Stomach (tissue), 9 donors: Measurements from ENCODE around the gene PTPRM. TPM values are rescaled to one million over a fixed set of nuclear protein-coding genes. Genes with fewer than 3 reads are reported as not detected.
A peak's percentile ranks its signal among the peaks of the same experiment; 100 is the strongest.

ENCODE experiments used
- DNase-seq, 2 donors: peaks; one replicate each; pipeline versions ENCODE4 v3.0.0 to v3.0.0-alpha.2; 2013 to 2019
- H3K27ac ChIP-seq, 5 donors: fragments of 200-600 bp in 4 of 5; sonication (generic) in 4 of 5; one replicate each; pipeline ENCODE4 v1.5.1; 2013 to 2019; ENCODE audit warnings: mild to moderate bottlenecking in 1 of 5, moderate library complexity in 1 of 5
- H3K27me3 ChIP-seq, 3 donors: fragments of 200-600 bp; sonication (generic); one replicate each; pipeline ENCODE4 v1.5.1; 2017 to 2019; ENCODE audit warnings: mixed run types in 1 of 3
- H3K36me3 ChIP-seq, 4 donors: fragments of 200-600 bp; sonication (generic); 1 replicate in 3 of 4; 2 replicates in 1 of 4; pipeline ENCODE4 v1.5.1; 2016 to 2019
- H3K4me1 ChIP-seq, 4 donors: fragments of 200-600 bp; sonication (generic); one replicate each; pipeline ENCODE4 v1.5.1; 2016 to 2019
- H3K4me3 ChIP-seq, 4 donors: fragments of 200-600 bp; sonication (generic) in 3 of 4; one replicate each; pipeline ENCODE4 v1.5.1; 2016 to 2019; ENCODE audit warnings: mild to moderate bottlenecking in 1 of 4
- H3K9me3 ChIP-seq, 4 donors: fragments of 200-600 bp; sonication (generic); one replicate each; pipeline ENCODE4 v1.5.1; 2016 to 2019
- CTCF ChIP-seq, 7 experiments: fragments of 450-650 bp in 4 of 7; fragments of 200-600 bp in 3 of 7; sonication (generic) in 3 of 7; IDR thresholded peaks; one replicate each; pipeline ENCODE4 v1.5.1; 2016 to 2019; ENCODE audit warnings: antibody characterized with exemption in 7 of 7, control low read depth in 2 of 7, mild to moderate bottlenecking in 1 of 7
- EP300 ChIP-seq: sonication (generic); formaldehyde crosslinking; IDR thresholded peaks from one replicate; pipeline ENCODE4 v1.6.1; 2017; ENCODE audit warnings: antibody characterized with exemption
- POLR2A ChIP-seq, 4 donors: fragments of 450-650 bp; IDR thresholded peaks; one replicate each; pipeline ENCODE4 v1.6.1; 2016; ENCODE audit warnings: antibody characterized with exemption in 4 of 4, control low read depth in 2 of 4, mild to moderate bottlenecking in 1 of 4, moderate library complexity in 1 of 4
- POLR2AphosphoS5 ChIP-seq, 3 donors: sonication (generic); formaldehyde crosslinking; IDR thresholded peaks; one replicate each; pipeline ENCODE4 v1.6.1; 2016; ENCODE audit warnings: antibody characterized with exemption in 3 of 3
- WGBS, 5 donors: extraction: QIAGEN DNeasy Blood & Tissue Kit in 3 of 5; methylation state at CpG; one replicate each; pipeline versions ENCODE4 v1.1.5 to v1.1.7; 2013 to 2018; 5-methylcytosine and 5-hydroxymethylcytosine counted together
- intact Hi-C: fragments of 100-400 bp; cut with DNase I; formaldehyde crosslinking; loops from one replicate; pipeline ENCODE4 v1.15.1; 2023; ENCODE audit warnings: low total_unique reads
- polyA plus RNA-seq, 3 donors: library from polyadenylated mRNA; stranded (reverse); fragments of 200-250 nt; gene quantifications; one replicate each; pipeline ENCODE4 v1.2.3, GENCODE V29; 2013
- total RNA-seq, 5 donors: library from RNA; depleted of rRNA; stranded (reverse); fragments of >200 nt; gene quantifications; one replicate each; pipeline versions ENCODE4 v1.1.0 to v1.2.3, GENCODE V29; 2014 to 2016
- donor health status: healthy with polysubstance abuse.
- donor health status: Bipolar disorder and iron deficiency.
- donor health status: healthy.

Gene PTPRM
- total and polyA plus RNA-seq, 8 donors: 7.5 to 246 (median 58.2) TPM

GRCh38 chr18:8177330-8178016 lies 610.4 kb downstream of the PTPRM start:
- 25 to 34% (median 28%) methylated on average over 3 of the region's 3 CpGs for WGBS, 5 donors
- Histone ChIP-seq H3K4me3 (no peak overlapping the region), H3K36me3 (no peaks in the 10 kb centered on the region), H3K9me3 (no peaks in the 10 kb centered on the region), H3K27me3 (no peaks in the 10 kb centered on the region), H3K27ac (peak overlapping the region in 1 of 5 donors; percentile 36), H3K4me1 (peaks cover 0 to 40% (median 18%) of the 10 kb centered on the region in 4 donors)
- TF ChIP-seq EP300 (no peak), POLR2A (IDR thresholded peaks at IDR 0.05) (no peak), CTCF (IDR thresholded peaks at IDR 0.05) (no peak), POLR2AphosphoS5 (IDR thresholded peaks at IDR 0.05) (no peak)
- DNase-seq: peak; percentile 28 to 79
- intact Hi-C loops: no loop called here

- H3K4me3 ChIP-seq: no peak overlapping the region
- intact Hi-C loops: no loop called here
- 83 to 96% (median 89%) methylated on average over 2 of the region's 2 CpGs for WGBS, 5 donors
These were observed 619.3 kb downstream of the PTPRM start for GRCh38 chr18:8186413-8186812.

GRCh38 chr18:8188184-8188583 lies 621.1 kb downstream of the PTPRM start:
- Histone ChIP-seq H3K4me1 (peaks cover 0 to 12% (median 0%) of the 10 kb centered on the region in 4 donors), H3K36me3 (no peaks in the 10 kb centered on the region), H3K27me3 (no peaks in the 10 kb centered on the region), H3K27ac (no peak overlapping the region), H3K9me3 (no peaks in the 10 kb centered on the region), H3K4me3 (no peak overlapping the region)
- peak in 1 of 2 donors; percentile 34 for DNase-seq
- 79 to 92% (median 91%) methylated on average over 7 of the region's 7 CpGs for WGBS, 5 donors
- intact Hi-C loops: no loop called here
- peak in 1 of 3 donors; percentile 6 for TF ChIP-seq POLR2AphosphoS5 (IDR thresholded peaks at IDR 0.05)
- TF ChIP-seq POLR2A (IDR thresholded peaks at IDR 0.05): no peak

More at GRCh38 chr18:8186413-8186812, 619.3 kb downstream of the PTPRM start:
- no peaks in the 10 kb centered on the region for H3K27me3 ChIP-seq
- peaks cover 0 to 12% (median 0%) of the 10 kb centered on the region in 4 donors for H3K4me1 ChIP-seq
- H3K9me3 ChIP-seq: no peaks in the 10 kb centered on the region
- H3K27ac ChIP-seq: no peak overlapping the region
- DNase-seq: peak in 1 of 2 donors; percentile 16
- TF ChIP-seq POLR2AphosphoS5 (IDR thresholded peaks at IDR 0.05) (no peak), POLR2A (IDR thresholded peaks at IDR 0.05) (no peak), EP300 (no peak), CTCF (IDR thresholded peaks at IDR 0.05) (no peak)
- H3K36me3 ChIP-seq: no peaks in the 10 kb centered on the region

- no peaks in the 10 kb centered on the region for H3K36me3 ChIP-seq
- intact Hi-C loops: no loop called here
- no peak overlapping the region for H3K4me3 ChIP-seq
- H3K9me3 ChIP-seq: no peaks in the 10 kb centered on the region
- 82 to 97% (median 92%) methylated on average over 3 of the region's 3 CpGs for WGBS, 5 donors
- H3K27me3 ChIP-seq: no peaks in the 10 kb centered on the region
- TF ChIP-seq POLR2A (IDR thresholded peaks at IDR 0.05): no peak
- TF ChIP-seq EP300: no peak
- TF ChIP-seq POLR2AphosphoS5 (IDR thresholded peaks at IDR 0.05): no peak
- no peak for TF ChIP-seq CTCF (IDR thresholded peaks at IDR 0.05)
- no peak for DNase-seq
- no peak overlapping the region for H3K27ac ChIP-seq
- peaks cover 0 to 12% (median 0%) of the 10 kb centered on the region in 4 donors for H3K4me1 ChIP-seq
These were observed 623.9 kb downstream of the PTPRM start for GRCh38 chr18:8190980-8191379.

DNA sequence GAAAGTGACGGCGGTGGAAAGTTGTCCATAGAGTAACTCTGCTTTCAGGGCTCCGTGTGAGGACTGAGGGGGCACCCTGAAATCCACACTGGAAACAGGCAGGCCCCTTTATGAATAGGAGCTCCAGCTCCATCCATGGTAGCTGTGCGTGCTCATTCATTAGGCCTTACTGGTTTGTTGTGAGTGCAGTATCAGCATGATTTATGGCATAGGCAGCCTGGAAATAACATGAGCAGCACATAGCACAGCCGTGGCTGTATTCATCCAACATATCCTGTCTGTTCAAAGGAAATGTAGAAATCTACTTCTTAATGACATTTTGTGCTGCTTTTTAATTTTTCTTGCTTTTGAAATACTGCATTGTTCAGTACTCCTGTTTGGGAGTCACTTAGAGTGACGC lies 627.3 kb downstream of the PTPRM start:
- Histone ChIP-seq H3K4me1 (no peaks in the 10 kb centered on the region), H3K9me3 (no peaks in the 10 kb centered on the region), H3K4me3 (no peak overlapping the region), H3K36me3 (no peaks in the 10 kb centered on the region), H3K27ac (no peak overlapping the region), H3K27me3 (no peaks in the 10 kb centered on the region)
- WGBS, 5 donors: 87 to 95% (median 91%) methylated on average over 6 of the region's 6 CpGs
- DNase-seq: peak in 1 of 2 donors; percentile 14
- intact Hi-C loops: no loop called here
- TF ChIP-seq EP300 (no peak), POLR2AphosphoS5 (IDR thresholded peaks at IDR 0.05) (no peak), CTCF (IDR thresholded peaks at IDR 0.05) (no peak), POLR2A (IDR thresholded peaks at IDR 0.05) (no peak)
